CD8-positive, alpha-beta memory T cell (primary cell): Measurements from ENCODE around the gene GIT1. TPM values are rescaled to one million over a fixed set of nuclear protein-coding genes. Genes with fewer than 3 reads are reported as not detected.

ENCODE experiments used
- CTCF ChIA-PET: fragments of 350-600 bp; sonication (Branson Sonifier 250); formaldehyde crosslinking; loops from one replicate; lab custom pipeline; 2021; ENCODE audit warnings: antibody characterized with exemption; lab: Charles Lee
- POLR2A ChIA-PET: fragments of 350-600 bp; sonication (Branson Sonifier 250); formaldehyde crosslinking; loops from one replicate; lab custom pipeline; 2021; ENCODE audit warnings: antibody characterized with exemption; lab: Charles Lee
- DNase-seq, 5 donors: peaks; one replicate each; pipeline versions ENCODE4 v3.0.0 to v3.0.0-alpha.2; 2020 to 2022; ENCODE audit warnings: mixed read lengths in 1 of 5
- H3K27ac ChIP-seq: one replicate; pipeline ENCODE4 v1.7.0; 2013; ENCODE audit warnings: low read depth, mild to moderate bottlenecking, low read length, moderate library complexity
- H3K27me3 ChIP-seq: 2 replicates; pipeline ENCODE4 v1.7.0; 2013; ENCODE audit warnings: low read length, mild to moderate bottlenecking; ENCODE audit not compliant: insufficient read depth, poor library complexity, severe bottlenecking
- H3K36me3 ChIP-seq: 2 replicates; pipeline ENCODE4 v1.7.0; 2013; ENCODE audit warnings: mild to moderate bottlenecking, low read length, moderate library complexity; ENCODE audit not compliant: insufficient read depth
- H3K4me1 ChIP-seq: 2 replicates; pipeline ENCODE4 v1.7.0; 2013; ENCODE audit warnings: mild to moderate bottlenecking, low read length, moderate library complexity; ENCODE audit not compliant: insufficient read depth
- H3K4me3 ChIP-seq: 2 replicates; pipeline ENCODE4 v1.7.0; 2013; ENCODE audit warnings: mild to moderate bottlenecking, low read length
- H3K9me3 ChIP-seq: 2 replicates; pipeline ENCODE4 v1.7.0; 2013; ENCODE audit warnings: mild to moderate bottlenecking, low read length
- H3K27ac Mint-ChIP-seq, 8 donors: one replicate each; pipeline ENCODE4 v1.8.0; 2020 to 2021; ENCODE audit warnings: mixed read lengths in 8 of 8, mild to moderate bottlenecking in 6 of 8, inconsistent platforms in 3 of 8, moderate library complexity in 3 of 8
- H3K27me3 Mint-ChIP-seq, 2 donors: one replicate each; pipeline ENCODE4 v1.8.0; 2020 to 2021; ENCODE audit warnings: mixed read lengths in 2 of 2, mild to moderate bottlenecking in 1 of 2, moderate library complexity in 1 of 2
- H3K36me3 Mint-ChIP-seq, 3 donors: one replicate each; pipeline ENCODE4 v1.8.0; 2020 to 2021; ENCODE audit warnings: mixed read lengths in 3 of 3, inconsistent platforms in 1 of 3, mild to moderate bottlenecking in 1 of 3
- H3K4me1 Mint-ChIP-seq, 3 donors: one replicate each; pipeline ENCODE4 v1.8.0; 2020 to 2021; ENCODE audit warnings: mixed read lengths in 3 of 3, inconsistent platforms in 1 of 3, mild to moderate bottlenecking in 1 of 3
- H3K4me3 Mint-ChIP-seq, 7 donors: one replicate each; pipeline ENCODE4 v1.8.0; 2020 to 2021; ENCODE audit warnings: mixed read lengths in 7 of 7, mild to moderate bottlenecking in 6 of 7, moderate library complexity in 4 of 7, inconsistent platforms in 2 of 7
- H3K9me3 Mint-ChIP-seq, 5 donors: one replicate each; pipeline ENCODE4 v1.8.0; 2020 to 2022; ENCODE audit warnings: mixed read lengths in 5 of 5, mild to moderate bottlenecking in 3 of 5, moderate library complexity in 2 of 5, inconsistent platforms in 1 of 5
- polyA plus RNA-seq: library from polyadenylated mRNA; unstranded; fragments of 300-500 nt; fragmentation: Illumina TruSeq; gene quantifications from one replicate; pipeline ENCODE4 v1.2.3, GENCODE V29; 2021
- total RNA-seq, 2 experiments: library from RNA; stranded (reverse); gene quantifications; one replicate each; pipeline ENCODE4 v1.2.3, GENCODE V29; 2021

Gene GIT1
- total and polyA plus RNA-seq, 3 experiments from 2014 or later: 25.7 to 69.8 (median 69.7) TPM

- no peaks in the 10 kb centered on the region for H3K9me3 ChIP-seq
- H3K4me1 ChIP-seq: peaks cover 27% of the 10 kb centered on the region
- CTCF ChIA-PET: interaction anchor here (1.6 to 13.2 kb wide), 3 partner anchors 15 to 319 kb away, joined by 3 to 436 read pairs (median 15); partner anchors contain the start of genes ABHD15, GIT1, SSH2 and TP53I13
- H3K36me3 Mint-ChIP-seq: no peaks in the 10 kb centered on the region
- no peak overlapping the region for H3K4me3 ChIP-seq
- H3K27me3 Mint-ChIP-seq: no peaks in the 10 kb centered on the region
- peak overlapping the region in 3 of 7 donors; percentile 15 to 37 (median 23) for H3K4me3 Mint-ChIP-seq
- H3K4me1 Mint-ChIP-seq: peaks cover 22 to 30% (median 27%) of the 10 kb centered on the region in 3 donors
- no peak overlapping the region for H3K27ac Mint-ChIP-seq
- H3K36me3 ChIP-seq: no peaks in the 10 kb centered on the region
- H3K9me3 Mint-ChIP-seq: no peaks in the 10 kb centered on the region
- POLR2A ChIA-PET: no interaction called here
- H3K27ac ChIP-seq: no peak overlapping the region
- DNase-seq: no peak
- no peaks in the 10 kb centered on the region for H3K27me3 ChIP-seq
These were observed 22.1 kb upstream of the GIT1 start for GRCh38 chr17:29611351-29612093.

- Mint-ChIP-seq H3K27me3 (no peaks in the 10 kb centered on the region), H3K4me3 (peak overlapping the region in 1 of 7 donors; percentile 9), H3K9me3 (no peaks in the 10 kb centered on the region), H3K4me1 (peaks cover 16 to 19% (median 17%) of the 10 kb centered on the region in 3 donors), H3K27ac (peak overlapping the region in 2 of 8 donors; percentile 32 to 82), H3K36me3 (no peaks in the 10 kb centered on the region)
- CTCF ChIA-PET: interaction anchor here (0.6 to 13.2 kb wide), 2 partner anchors 34 to 241 kb away, joined by 3 to 436 read pairs; partner anchors contain the start of genes ABHD15, GIT1 and TP53I13
- POLR2A ChIA-PET: interaction anchor here (1.0 kb wide), 1 partner anchor 18 kb away, joined by 3 read pairs; the partner anchor contains the start of gene ANKRD13B
- Histone ChIP-seq H3K36me3 (no peaks in the 10 kb centered on the region), H3K4me1 (peaks cover 19% of the 10 kb centered on the region), H3K27me3 (no peaks in the 10 kb centered on the region), H3K4me3 (no peak overlapping the region), H3K27ac (no peak overlapping the region), H3K9me3 (no peaks in the 10 kb centered on the region)
- DNase-seq: no peak
These were observed 20.9 kb upstream of the GIT1 start for GRCh38 chr17:29610395-29610794.

- Mint-ChIP-seq H3K27ac (peak overlapping the region in 1 of 8 donors; percentile 75), H3K9me3 (no peaks in the 10 kb centered on the region), H3K4me3 (no peak overlapping the region), H3K36me3 (no peaks in the 10 kb centered on the region), H3K4me1 (peaks cover 4% of the 10 kb centered on the region in 3 donors), H3K27me3 (no peaks in the 10 kb centered on the region)
- Histone ChIP-seq H3K9me3 (no peaks in the 10 kb centered on the region), H3K27me3 (no peaks in the 10 kb centered on the region), H3K4me1 (peaks cover 5% of the 10 kb centered on the region), H3K36me3 (no peaks in the 10 kb centered on the region), H3K4me3 (no peak overlapping the region), H3K27ac (no peak overlapping the region)
- no peak for DNase-seq
- ChIA-PET POLR2A (interaction anchor here (0.8 kb wide), 1 partner anchor 9 kb away, joined by 3 read pairs; no protein-coding TSS in a partner anchor), CTCF (interaction anchor here (1.1 to 13.2 kb wide), 4 partner anchors 8 to 33 kb away, joined by 3 to 436 read pairs (median 19); partner anchors contain the start of genes ABHD15, ANKRD13B, GIT1 and TP53I13)
These were observed 19.5 kb upstream of the GIT1 start for GRCh38 chr17:29608986-29609385.

GRCh38 chr17:29607557-29608195 lies 18.2 kb upstream of the GIT1 start:
- no peaks in the 10 kb centered on the region for H3K4me1 Mint-ChIP-seq
- peak overlapping the region in 1 of 8 donors; percentile 66 for H3K27ac Mint-ChIP-seq
- Histone ChIP-seq H3K36me3 (no peaks in the 10 kb centered on the region), H3K27ac (no peak overlapping the region), H3K4me3 (no peak overlapping the region), H3K4me1 (no peaks in the 10 kb centered on the region), H3K27me3 (no peaks in the 10 kb centered on the region), H3K9me3 (no peaks in the 10 kb centered on the region)
- H3K36me3 Mint-ChIP-seq: no peaks in the 10 kb centered on the region
- H3K4me3 Mint-ChIP-seq: no peak overlapping the region
- ChIA-PET POLR2A (no interaction called here), CTCF (interaction anchor here (1.3 to 13.2 kb wide), 5 partner anchors 8 to 31 kb away, joined by 3 to 436 read pairs (median 13); partner anchors contain the start of genes ABHD15, ANKRD13B, GIT1 and TP53I13)
- DNase-seq: no peak
- no peaks in the 10 kb centered on the region for H3K27me3 Mint-ChIP-seq
- H3K9me3 Mint-ChIP-seq: no peaks in the 10 kb centered on the region

GRCh38 chr17:29603109-29603674 lies 13.7 kb upstream of the GIT1 start:
- Mint-ChIP-seq H3K4me1 (no peaks in the 10 kb centered on the region), H3K36me3 (no peaks in the 10 kb centered on the region), H3K9me3 (no peaks in the 10 kb centered on the region), H3K4me3 (no peak overlapping the region), H3K27me3 (no peaks in the 10 kb centered on the region), H3K27ac (no peak overlapping the region)
- Histone ChIP-seq H3K4me1 (no peaks in the 10 kb centered on the region), H3K4me3 (no peak overlapping the region), H3K9me3 (no peaks in the 10 kb centered on the region), H3K27ac (no peak overlapping the region), H3K36me3 (no peaks in the 10 kb centered on the region), H3K27me3 (no peaks in the 10 kb centered on the region)
- CTCF ChIA-PET: interaction anchor here (0.7 to 3.5 kb wide), 3 partner anchors 10 to 233 kb away, joined by 3 to 19 read pairs (median 3); partner anchors contain the start of gene ANKRD13B
- POLR2A ChIA-PET: no interaction called here
- no peak for DNase-seq

GRCh38 chr17:29597361-29598172 lies 8.1 kb upstream of the GIT1 start:
- H3K27me3 ChIP-seq: no peaks in the 10 kb centered on the region
- peaks cover 11% of the 10 kb centered on the region for H3K4me1 ChIP-seq
- Mint-ChIP-seq H3K4me3 (peak overlapping the region in 2 of 7 donors; percentile 40 to 54), H3K36me3 (no peaks in the 10 kb centered on the region), H3K9me3 (no peaks in the 10 kb centered on the region), H3K27me3 (no peaks in the 10 kb centered on the region), H3K27ac (no peak overlapping the region), H3K4me1 (peaks cover 7 to 11% (median 8%) of the 10 kb centered on the region in 3 donors)
- DNase-seq: no peak
- no peak overlapping the region for H3K27ac ChIP-seq
- no peak overlapping the region for H3K4me3 ChIP-seq
- CTCF ChIA-PET: interaction anchor here (0.9 to 3.5 kb wide), 2 partner anchors 9 to 20 kb away, joined by 3 to 18 read pairs; no protein-coding TSS in a partner anchor
- POLR2A ChIA-PET: no interaction called here
- H3K9me3 ChIP-seq: no peaks in the 10 kb centered on the region
- H3K36me3 ChIP-seq: no peaks in the 10 kb centered on the region

- H3K4me1 ChIP-seq: peaks cover 19% of the 10 kb centered on the region
- H3K27me3 ChIP-seq: no peaks in the 10 kb centered on the region
- ChIA-PET CTCF (interaction anchor here (1.9 to 3.5 kb wide), 2 partner anchors 16 to 21 kb away, joined by 7 to 18 read pairs; no protein-coding TSS in a partner anchor), POLR2A (interaction anchor here (0.9 kb wide), 1 partner anchor 18 kb away, joined by 3 read pairs; no protein-coding TSS in a partner anchor)
- no peaks in the 10 kb centered on the region for H3K27me3 Mint-ChIP-seq
- no peaks in the 10 kb centered on the region for H3K36me3 ChIP-seq
- DNase-seq: no peak
- peaks cover 12 to 19% (median 16%) of the 10 kb centered on the region in 3 donors for H3K4me1 Mint-ChIP-seq
- no peak overlapping the region for H3K27ac Mint-ChIP-seq
- no peaks in the 10 kb centered on the region for H3K9me3 Mint-ChIP-seq
- no peaks in the 10 kb centered on the region for H3K9me3 ChIP-seq
- H3K36me3 Mint-ChIP-seq: no peaks in the 10 kb centered on the region
- no peak overlapping the region for H3K27ac ChIP-seq
- peak overlapping the region in 2 of 7 donors; percentile 40 to 54 for H3K4me3 Mint-ChIP-seq
- H3K4me3 ChIP-seq: no peak overlapping the region
These were observed 7.4 kb upstream of the GIT1 start for GRCh38 chr17:29596811-29597210.
